ENCODE results near the gene GDF7. TPM values are rescaled to one million over a fixed set of nuclear protein-coding genes. Genes with fewer than 3 reads are reported as not detected.

The GDF7 gene
- total RNA-seq (2021; ENCODE audit: unreplicated experiment) (0.02 TPM), Bru-seq, nascent RNA (not detected), BruChase-seq, experiment 1, labeled RNA remaining after a 6-hour chase (not detected), BruChase-seq, experiment 2, labeled RNA remaining after a 2-hour chase (not detected)
- 0.01 and 0.02 TPM in 2 replicates for polyA plus RNA-seq (2012)
- long read RNA-seq: 0 reads

GRCh38 chr2:20666304-20667150, at the start of gene GDF7:
Gene GDF7 (plus strand): TSS chr2:20667144. CDS start chr2:20667240, 96 bp downstream.
- H3K9ac ChIP-seq (ENCODE audit: low read length): no peak within 1 kb of the TSS
- DNase-seq (ENCODE audit: low read depth, low spot score) (no peak), ATAC-seq (no peak)
- RAD21 ChIA-PET (ENCODE audit: low non-redundant PET in 1 of 2, low total read pairs in 2 of 2, uncharacterized antibody in 2 of 2, unreplicated experiment in 2 of 2): no interaction called here
- H2AFZ ChIP-seq (ENCODE audit: low read depth, low read length, poor library complexity, severe bottlenecking): no peak within 1 kb of the TSS
- no peaks in the 10 kb centered on the region for H3K9me2 ChIP-seq (ENCODE audit: insufficient read depth)
- BruUV-seq (replicated peaks): no TSS peak
- H3K79me2 ChIP-seq (ENCODE audit: insufficient read depth, low read length): no peaks in the 10 kb centered on the region
- no peak within 1 kb of the TSS for H3K4me2 ChIP-seq (ENCODE audit: low read length)
- no peaks in the 10 kb centered on the region for H3K36me3 ChIP-seq (ENCODE audit: control insufficient read depth in 1 of 2, insufficient read depth in 2 of 2, low read length in 2 of 2)
- H3K4me1 ChIP-seq (ENCODE audit: control insufficient read depth in 1 of 2, insufficient read depth in 2 of 2, low read length in 2 of 2): no peaks in the 10 kb centered on the region
- TF ChIP-seq RAD21 (IDR thresholded peaks at IDR 0.05; ENCODE audit: low read depth): no peak
- no peak for TF ChIP-seq EGR1 (IDR thresholded peaks at IDR 0.05; ENCODE audit: low read depth)
- TF ChIP-seq JUND (IDR thresholded peaks at IDR 0.05): no peak
- TF ChIP-seq FOSL1 (IDR thresholded peaks at IDR 0.05; ENCODE audit: low read depth): no peak
- TF ChIP-seq EZH2phosphoT487 (IDR thresholded peaks at IDR 0.05; ENCODE audit: borderline replicate concordance): no peak
- no peak for TF ChIP-seq CBX3 (IDR thresholded peaks at IDR 0.05; ENCODE audit: low read depth)
- TF ChIP-seq CEBPB (IDR thresholded peaks at IDR 0.05; ENCODE audit: low read depth): no peak
- TF ChIP-seq YY1 (IDR thresholded peaks at IDR 0.05; ENCODE audit: extremely low read depth, insufficient replicate concordance, low read depth, low read length): no peak
- no peak for TF ChIP-seq TCF7L2 (IDR thresholded peaks at IDR 0.05; ENCODE audit: borderline replicate concordance, extremely low read depth, insufficient read depth, insufficient read length)
- TF ChIP-seq, protein P1, sequence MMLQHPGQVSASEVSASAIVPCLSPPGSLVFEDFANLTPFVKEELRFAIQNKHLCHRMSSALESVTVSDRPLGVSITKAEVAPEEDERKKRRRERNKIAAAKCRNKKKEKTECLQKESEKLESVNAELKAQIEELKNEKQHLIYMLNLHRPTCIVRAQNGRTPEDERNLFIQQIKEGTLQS (IDR thresholded peaks at IDR 0.05): no peak
- CTCF ChIA-PET: no interaction called here
- H3K27me3 ChIP-seq (ENCODE audit: insufficient read depth, low read length): peaks cover 29% of the 10 kb centered on the region
- intact Hi-C loops (cut with micrococcal nuclease): no loop called here
- POLR2A ChIA-PET: no interaction called here
- H3K4me3 ChIP-seq (replicated peaks in 1 of 2; ENCODE audit: low read depth in 1 of 2, low read length in 2 of 2): no peak within 1 kb of the TSS
- no peaks in the 10 kb centered on the region for H3K9me3 ChIP-seq (ENCODE audit: control insufficient read depth in 1 of 2, insufficient read depth in 1 of 2, low read depth in 1 of 2, low read length in 2 of 2)
- H4K20me1 ChIP-seq (ENCODE audit: insufficient read depth): no peaks in the 10 kb centered on the region
- no peak within 1 kb of the TSS for H3K27ac ChIP-seq (ENCODE audit: low read depth, low read length)
